T-helper 22 cell (primary cell): Measurements from ENCODE around the gene MMP11.

Source experiments
- DNase-seq: peaks from one replicate; pipeline ENCODE4 v3.0.0-alpha.2; 2020; ENCODE audit warnings: low read depth

The MMP11 gene

DNA sequence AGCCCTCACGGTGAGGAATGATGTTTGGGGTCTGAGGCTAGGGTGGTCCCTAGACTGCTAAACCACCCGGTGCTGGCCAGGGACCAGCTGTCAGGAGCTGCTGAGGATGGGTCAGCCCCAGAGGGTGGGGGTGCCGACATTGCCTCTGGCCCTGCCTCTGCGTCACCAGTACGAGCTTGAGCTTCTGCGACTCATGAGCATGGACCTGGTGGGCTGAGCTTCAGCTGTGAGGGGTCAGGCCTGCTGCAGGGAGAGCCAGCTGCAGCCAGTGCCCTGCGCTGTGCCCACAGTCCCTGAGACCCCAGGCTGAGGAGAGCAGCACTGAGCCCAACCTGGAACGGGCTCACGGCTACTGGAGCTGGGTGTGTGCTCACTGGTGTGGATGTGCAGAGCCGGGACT is 59.1 kb downstream of the MMP11 start:
- DNase-seq = no peak

- no peak for DNase-seq
Measured at GRCh38 chr22:23832226-23833016, 59.8 kb downstream of the MMP11 start.

DNA sequence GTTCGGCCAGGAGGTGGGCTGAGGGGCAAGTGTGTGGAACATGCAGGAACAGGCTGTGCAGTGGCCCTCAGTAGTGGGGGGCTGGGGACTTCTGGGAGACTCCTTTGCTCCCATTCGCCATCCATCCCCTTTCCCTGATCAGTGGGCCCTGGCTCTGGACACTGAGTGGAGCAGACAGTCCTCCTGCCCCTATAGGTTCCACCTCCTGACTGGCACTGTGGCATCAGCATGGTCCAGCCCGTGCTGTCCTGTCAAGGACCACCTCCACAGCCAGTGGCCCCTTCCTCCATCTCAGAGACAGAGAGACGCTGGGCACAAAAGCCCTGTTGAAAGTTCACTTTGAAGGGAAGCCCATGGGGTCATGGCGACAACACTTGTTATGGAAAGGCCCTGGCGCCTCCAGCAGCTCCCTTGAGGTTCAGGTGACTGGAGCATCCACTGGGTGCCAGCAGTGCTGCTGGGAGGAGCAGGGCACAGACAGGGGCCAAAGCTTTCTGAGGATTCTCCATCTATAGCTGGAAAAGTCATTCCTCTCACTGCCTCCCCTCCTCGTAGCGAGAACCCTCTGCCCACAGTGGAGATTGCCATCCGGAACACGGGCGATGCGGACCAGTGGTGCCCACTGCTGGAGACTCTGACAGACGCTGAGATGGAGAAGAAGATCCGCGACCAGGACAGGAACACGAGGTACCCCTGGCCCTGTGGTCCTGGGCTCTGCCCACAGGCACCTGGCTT is 60.5 kb downstream of the MMP11 start:
- DNase-seq = no peak
